ENCODE results near the gene ZNF527.

The ZNF527 gene

GRCh38 chr19:37412700-37413099, 41.8 kb downstream of the ZNF527 start:
- no peaks in the 10 kb centered on the region for H3K4me1 ChIP-seq
- H3K4me3 ChIP-seq, result no peak overlapping the region
- H3K9me3 ChIP-seq, result peaks cover 19 to 100% (median 86%) of the 10 kb centered on the region in 3 donors
- H3K27ac ChIP-seq, result no peak overlapping the region
- no peaks in the 10 kb centered on the region for H3K27me3 ChIP-seq
- TF ChIP-seq, protein P1, sequence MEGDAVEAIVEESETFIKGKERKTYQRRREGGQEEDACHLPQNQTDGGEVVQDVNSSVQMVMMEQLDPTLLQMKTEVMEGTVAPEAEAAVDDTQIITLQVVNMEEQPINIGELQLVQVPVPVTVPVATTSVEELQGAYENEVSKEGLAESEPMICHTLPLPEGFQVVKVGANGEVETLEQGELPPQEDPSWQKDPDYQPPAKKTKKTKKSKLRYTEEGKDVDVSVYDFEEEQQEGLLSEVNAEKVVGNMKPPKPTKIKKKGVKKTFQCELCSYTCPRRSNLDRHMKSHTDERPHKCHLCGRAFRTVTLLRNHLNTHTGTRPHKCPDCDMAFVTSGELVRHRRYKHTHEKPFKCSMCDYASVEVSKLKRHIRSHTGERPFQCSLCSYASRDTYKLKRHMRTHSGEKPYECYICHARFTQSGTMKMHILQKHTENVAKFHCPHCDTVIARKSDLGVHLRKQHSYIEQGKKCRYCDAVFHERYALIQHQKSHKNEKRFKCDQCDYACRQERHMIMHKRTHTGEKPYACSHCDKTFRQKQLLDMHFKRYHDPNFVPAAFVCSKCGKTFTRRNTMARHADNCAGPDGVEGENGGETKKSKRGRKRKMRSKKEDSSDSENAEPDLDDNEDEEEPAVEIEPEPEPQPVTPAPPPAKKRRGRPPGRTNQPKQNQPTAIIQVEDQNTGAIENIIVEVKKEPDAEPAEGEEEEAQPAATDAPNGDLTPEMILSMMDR (IDR thresholded peaks at IDR 0.05), result no peak
- peaks cover 41 to 84% (median 84%) of the 10 kb centered on the region in 3 donors for H3K36me3 ChIP-seq
- DNase-seq, result no peak
- intact Hi-C loops (cut with DNase I; ENCODE audit: low total_unique reads), result no loop called here

DNA sequence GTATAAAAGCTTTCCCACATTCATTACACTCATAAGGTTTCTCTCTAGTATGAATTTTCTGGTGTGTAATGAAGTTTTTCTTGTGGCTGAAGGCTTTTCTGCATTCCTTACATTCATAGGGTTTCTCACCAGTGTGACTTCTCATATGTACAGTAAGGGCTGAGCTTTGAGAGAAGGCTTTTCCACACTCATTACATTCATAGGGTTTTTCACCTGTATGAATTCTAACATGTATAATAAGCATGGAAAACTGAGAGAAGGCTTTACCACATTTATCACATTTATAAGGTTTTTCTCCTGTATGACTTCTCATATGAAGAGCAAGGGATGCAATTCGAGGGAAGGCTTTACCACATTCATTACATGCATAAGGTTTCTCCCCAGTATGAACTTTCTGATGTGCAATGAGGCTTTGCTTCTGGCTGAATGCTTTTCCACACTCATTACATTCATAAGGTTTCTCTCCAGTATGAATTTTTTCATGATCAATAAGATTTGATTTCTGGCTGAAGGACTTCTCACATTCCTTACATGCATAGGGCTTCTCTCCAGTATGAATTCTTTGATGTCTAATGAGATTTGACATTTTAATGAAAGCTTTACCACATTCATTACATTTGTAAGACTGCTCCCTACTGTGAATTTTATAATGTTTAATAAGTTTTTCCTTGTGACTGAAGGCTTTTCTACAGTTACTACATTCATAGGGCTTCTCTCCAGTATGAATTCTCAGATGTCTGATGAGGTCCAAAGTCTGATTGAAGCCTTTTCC, 42.6 kb downstream of the ZNF527 start:
- H3K9me3 ChIP-seq, result peaks cover 19 to 100% (median 86%) of the 10 kb centered on the region in 3 donors

More for the DNA sequence above, 42.6 kb downstream of the ZNF527 start:
- Histone ChIP-seq H3K36me3 (peaks cover 49 to 87% (median 87%) of the 10 kb centered on the region in 3 donors), H3K4me1 (no peaks in the 10 kb centered on the region), H3K27ac (no peak overlapping the region), H3K27me3 (no peaks in the 10 kb centered on the region), H3K4me3 (no peak overlapping the region)
- TF ChIP-seq, protein P1 (IDR thresholded peaks at IDR 0.05), result no peak
- intact Hi-C loops (cut with DNase I; ENCODE audit: low total_unique reads), result no loop called here
- DNase-seq, result no peak
